Neuron (in vitro differentiated cells): ENCODE data around the gene TERT.

ENCODE experiments used
- H2AFZ ChIP-seq: one replicate; pipeline ENCODE4 v1.6.1; 2013; ENCODE audit warnings: low read depth, mild to moderate bottlenecking, inconsistent platforms, low read length, moderate library complexity
- H3K27me3 ChIP-seq: one replicate; pipeline ENCODE4 v1.6.1; 2013; ENCODE audit warnings: low read length; ENCODE audit not compliant: insufficient read depth
- H3K36me3 ChIP-seq: one replicate; pipeline ENCODE4 v1.6.1; 2013; ENCODE audit warnings: low read length; ENCODE audit not compliant: insufficient read depth
- H3K4me1 ChIP-seq: one replicate; pipeline ENCODE4 v1.6.1; 2013; ENCODE audit warnings: low read length; ENCODE audit not compliant: insufficient read depth
- H3K4me3 ChIP-seq: 2 replicates; pipeline ENCODE4 v1.5.1; 2013; ENCODE audit warnings: mild to moderate bottlenecking, low read length, moderate library complexity
- H3K9me3 ChIP-seq: one replicate; pipeline ENCODE4 v1.6.1; 2013; ENCODE audit warnings: low read length

Gene TERT

DNA sequence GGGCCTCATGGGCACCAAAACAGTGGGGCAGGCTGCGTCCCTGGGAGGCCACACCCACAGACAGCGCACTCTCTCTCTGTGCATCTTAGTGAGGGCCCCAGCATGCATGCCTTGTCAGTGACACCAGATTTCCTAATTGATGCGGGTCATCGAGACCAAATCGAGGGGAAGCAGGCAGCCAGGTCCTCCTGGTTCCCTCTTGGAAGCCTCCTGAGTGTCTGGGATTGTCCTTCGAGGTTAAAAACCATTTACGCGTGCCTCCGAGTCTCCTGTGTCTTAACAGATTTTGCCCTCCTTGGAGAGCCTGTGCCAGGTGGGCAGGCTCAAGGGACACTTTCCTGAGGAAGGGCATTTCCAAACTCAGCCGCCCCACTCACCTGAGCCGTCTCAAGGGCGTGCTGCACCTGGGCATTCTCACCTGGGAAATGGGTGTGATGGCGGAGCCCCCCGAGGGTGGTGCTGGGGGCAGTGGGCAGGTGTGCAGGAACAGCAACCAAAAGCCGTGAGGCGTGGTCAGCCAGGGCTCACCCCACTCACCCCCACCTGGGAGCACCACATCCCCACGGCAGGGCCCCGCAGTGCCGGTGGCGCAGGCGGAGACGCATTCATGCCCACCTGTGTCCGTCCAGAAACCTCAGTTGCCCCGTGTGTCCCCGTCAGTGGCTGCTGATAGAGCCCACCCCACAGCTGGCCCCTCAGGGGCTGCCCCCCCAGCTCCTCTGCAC lies 90.7 kb downstream of the TERT start:
- no peak overlapping the region for H3K4me3 ChIP-seq
- no peaks in the 10 kb centered on the region for H3K36me3 ChIP-seq
- H3K4me1 ChIP-seq: no peaks in the 10 kb centered on the region
- H3K9me3 ChIP-seq: no peaks in the 10 kb centered on the region
- peaks cover 46% of the 10 kb centered on the region for H3K27me3 ChIP-seq
- H2AFZ ChIP-seq: no peak overlapping the region

- no peak overlapping the region for H3K4me3 ChIP-seq
- no peak overlapping the region for H2AFZ ChIP-seq
- no peaks in the 10 kb centered on the region for H3K4me1 ChIP-seq
- no peaks in the 10 kb centered on the region for H3K9me3 ChIP-seq
- H3K27me3 ChIP-seq: peaks cover 42% of the 10 kb centered on the region
- H3K36me3 ChIP-seq: no peaks in the 10 kb centered on the region
These were observed 91.4 kb downstream of the TERT start for GRCh38 chr5:1203311-1203967.
